Dedifferentiated amniotic fluid mesenchymal stem cell (primary cell): ENCODE measurements around the gene ZSWIM5.
"Not testable (repeated sequence)": the region's sequence is repeated elsewhere in the genome, so short reads cannot be mapped to it uniquely, and the experiment has no call there.

Experiments
- DNase-seq: peaks from one replicate; pipeline ENCODE4 v3.0.0-alpha.2; 2016; ENCODE audit errors: extremely low spot score

ZSWIM5 gene

GRCh38 chr1:45094371-45094770 is 112.0 kb downstream of the ZSWIM5 start:
- DNase-seq: not testable (repeated sequence)

DNA sequence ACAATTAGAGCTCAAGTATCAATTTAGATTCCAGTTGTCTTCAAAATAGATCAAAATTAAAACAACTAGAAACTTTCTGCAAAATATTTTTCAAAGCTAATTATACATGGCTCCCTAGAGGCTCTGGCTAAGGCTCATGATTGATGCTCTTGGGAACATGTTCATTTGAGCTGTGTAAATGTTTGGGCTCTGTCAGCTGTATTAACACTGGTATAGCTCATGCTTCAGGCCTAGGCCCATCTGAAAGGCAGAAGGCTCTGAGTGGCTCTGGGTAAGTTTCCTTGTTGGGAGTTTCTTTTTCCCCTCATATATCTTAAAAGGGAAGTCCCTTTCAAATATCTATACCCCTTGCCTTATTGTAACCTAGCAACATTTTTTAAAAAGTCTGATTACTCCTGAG is 113.1 kb downstream of the ZSWIM5 start:
- DNase-seq: no peak

GRCh38 chr1:45089711-45090110 is 116.7 kb downstream of the ZSWIM5 start:
- no peak for DNase-seq

GRCh38 chr1:45084562-45084961 is 121.8 kb downstream of the ZSWIM5 start:
- no peak for DNase-seq

GRCh38 chr1:45079533-45079932 is 126.9 kb downstream of the ZSWIM5 start:
- DNase-seq: no peak

DNA sequence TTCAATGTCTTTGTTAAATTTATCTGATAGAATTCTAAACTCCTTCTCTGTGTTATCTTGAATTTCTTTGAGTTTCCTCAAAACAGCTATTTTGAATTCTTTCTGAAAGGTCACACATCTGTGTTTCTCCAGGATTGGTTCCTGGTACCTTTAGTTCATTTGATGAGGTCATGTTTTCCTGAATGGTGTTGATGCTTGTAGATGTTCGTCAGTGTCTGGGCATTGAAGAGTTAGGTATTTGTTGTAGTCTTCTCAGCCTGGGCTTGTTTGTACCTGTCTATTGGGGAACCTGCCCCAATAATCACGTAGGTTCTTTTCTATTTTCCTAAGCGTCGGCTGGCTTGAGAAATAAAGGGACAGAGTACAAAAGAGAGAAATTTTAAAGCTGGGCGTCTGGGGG is 129.4 kb downstream of the ZSWIM5 start:
- not testable (repeated sequence) for DNase-seq

DNA sequence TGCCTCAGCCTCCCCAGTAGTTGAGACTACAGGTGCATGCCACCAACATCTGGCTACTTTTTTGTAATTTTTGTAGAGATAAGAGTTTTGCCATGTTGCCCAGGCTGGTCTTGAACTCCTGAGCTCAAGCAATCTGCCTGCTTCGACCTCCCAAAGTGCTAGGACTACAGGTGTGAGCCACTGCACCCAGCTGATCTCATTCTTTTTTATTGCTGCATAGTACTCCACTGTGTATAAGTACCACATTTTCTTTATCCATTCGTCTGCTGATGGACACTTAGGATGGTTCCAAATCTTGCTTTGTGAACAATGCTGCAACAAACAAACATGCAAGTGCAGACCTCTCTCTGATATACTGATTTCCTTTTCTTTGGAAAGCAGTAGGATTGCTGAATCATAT is 134.8 kb downstream of the ZSWIM5 start:
- no peak for DNase-seq

- DNase-seq: no peak
Observed at GRCh38 chr1:45067806-45068205, 138.6 kb downstream of the ZSWIM5 start.

DNA sequence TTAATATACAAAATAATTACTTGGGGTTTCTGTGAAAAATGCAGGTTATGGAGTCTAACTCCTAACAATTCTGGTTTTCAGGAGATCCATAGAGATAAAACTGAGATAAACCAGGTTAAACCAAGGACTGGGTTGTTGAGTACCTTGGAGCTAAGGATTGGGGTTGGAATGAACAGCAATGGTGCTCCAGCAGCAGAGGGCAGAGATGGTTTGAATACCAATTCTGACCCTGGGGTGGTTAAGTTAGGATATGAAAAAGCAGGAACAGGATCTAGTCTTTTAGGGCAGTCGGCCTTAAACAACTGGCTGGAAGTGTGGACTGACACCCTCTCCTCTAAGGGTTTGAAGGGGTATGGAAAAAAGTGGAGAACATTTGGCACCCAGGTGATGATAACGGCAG is 141.3 kb downstream of the ZSWIM5 start:
- no peak for DNase-seq

GRCh38 chr1:45062463-45062862 is 143.9 kb downstream of the ZSWIM5 start:
- not testable (repeated sequence) for DNase-seq

DNA sequence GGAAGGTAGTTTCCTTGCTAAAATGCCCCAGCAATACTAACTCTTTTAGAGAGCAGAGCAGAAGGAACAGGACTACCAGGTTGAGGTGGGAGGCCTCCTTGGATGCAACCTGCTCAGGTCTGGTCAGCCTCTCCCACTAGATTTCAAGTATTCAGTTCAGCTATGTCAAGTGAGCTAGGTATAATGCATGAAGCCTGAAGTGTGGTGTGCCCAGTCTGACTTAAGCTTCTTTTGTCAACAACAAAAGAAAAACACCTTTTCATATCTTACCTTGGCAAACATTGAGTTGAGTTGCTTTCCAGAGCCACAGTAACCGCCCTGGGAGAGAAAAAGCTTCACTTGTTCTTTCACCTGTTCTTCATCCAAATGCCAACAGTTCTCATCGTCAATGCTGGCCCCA is 146.6 kb downstream of the ZSWIM5 start:
- DNase-seq: no peak

DNA sequence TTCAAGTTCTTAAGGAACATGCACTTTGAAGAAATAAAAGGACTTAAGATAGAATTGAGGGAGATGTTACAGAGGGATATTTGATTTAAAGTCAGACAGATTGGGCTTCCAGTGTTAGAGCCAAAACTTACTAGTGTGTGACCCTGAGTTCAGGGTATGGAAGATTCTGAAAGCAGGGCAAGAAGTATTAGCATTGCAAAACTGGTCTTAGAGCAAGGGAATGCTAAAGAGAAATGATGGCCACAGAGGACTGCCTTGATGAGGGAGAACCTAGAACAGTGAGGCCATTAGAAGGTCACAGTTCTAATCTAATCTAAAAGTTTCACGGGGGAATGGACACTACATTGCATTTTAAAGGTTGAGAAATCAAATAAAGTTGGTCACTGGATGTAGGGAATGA is 148.9 kb downstream of the ZSWIM5 start:
- DNase-seq: no peak

DNA sequence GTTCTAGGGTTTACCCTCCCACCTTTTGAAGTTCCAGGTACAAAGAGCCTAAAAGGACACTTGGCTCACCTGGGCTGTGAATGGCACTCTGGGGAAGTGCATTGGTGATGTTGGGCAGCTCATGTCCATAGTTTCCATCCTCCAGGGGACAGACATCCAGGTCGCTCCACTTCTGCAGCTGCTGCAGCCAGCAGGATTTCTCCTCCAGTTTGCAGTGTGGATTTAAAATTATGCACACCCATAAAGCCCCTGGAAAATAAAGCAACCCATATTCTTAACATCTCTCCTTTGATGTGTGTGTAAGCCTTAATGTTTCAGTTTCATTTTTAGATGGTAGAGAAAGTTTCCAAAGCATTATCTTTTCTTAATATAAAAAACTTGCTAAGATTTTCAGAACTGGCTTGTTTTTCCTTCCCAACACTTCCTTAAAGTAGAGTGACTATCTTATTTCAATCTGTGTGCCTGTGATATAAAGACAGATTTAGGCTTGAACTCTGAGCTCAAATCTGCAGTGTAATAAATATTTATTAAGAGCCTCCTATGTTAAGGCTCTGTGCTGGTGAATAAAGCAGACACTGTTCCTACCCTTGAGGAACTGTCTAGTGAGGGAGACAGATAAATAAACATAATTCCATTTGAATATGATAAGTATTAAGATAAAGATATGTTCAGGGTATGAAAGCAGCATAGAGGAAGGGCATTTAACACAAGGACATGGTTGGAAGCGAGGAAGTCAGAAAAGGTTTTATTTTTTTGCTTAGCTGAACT is 155.2 kb downstream of the ZSWIM5 start:
- no peak for DNase-seq

GRCh38 chr1:45047032-45047431 is 159.4 kb downstream of the ZSWIM5 start:
- no peak for DNase-seq

GRCh38 chr1:45044916-45045315 is 161.5 kb downstream of the ZSWIM5 start:
- DNase-seq: no peak

DNA sequence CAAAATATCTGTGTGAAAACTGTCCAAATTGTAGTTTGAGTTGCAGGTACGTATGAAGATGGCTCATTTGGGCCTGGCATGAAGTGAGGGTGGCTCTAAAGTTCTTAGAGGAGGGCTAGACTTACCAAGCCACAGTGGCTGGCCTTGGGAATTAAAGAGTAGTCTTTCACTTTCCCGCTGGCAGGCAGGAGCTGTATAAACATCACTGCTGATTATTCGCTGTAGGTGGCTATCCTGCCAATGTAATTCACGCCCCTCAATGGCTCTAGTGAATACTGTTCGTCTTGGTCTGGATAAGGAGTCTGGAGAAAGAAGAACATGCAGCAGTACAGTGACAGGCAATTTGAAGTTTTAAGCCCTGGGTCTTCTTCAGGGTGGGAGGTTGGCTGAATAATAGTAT is 163.3 kb downstream of the ZSWIM5 start:
- DNase-seq: no peak

GRCh38 chr1:45040297-45040696 is 166.1 kb downstream of the ZSWIM5 start:
- no peak for DNase-seq

- no peak for DNase-seq
Observed at GRCh38 chr1:45038661-45039364, 167.6 kb downstream of the ZSWIM5 start.

- no peak for DNase-seq
Observed at GRCh38 chr1:45038240-45038639, 168.2 kb downstream of the ZSWIM5 start.

- no peak for DNase-seq
Observed at GRCh38 chr1:45037456-45037855, 168.9 kb downstream of the ZSWIM5 start.

GRCh38 chr1:45035631-45036301 is 170.6 kb downstream of the ZSWIM5 start:
- DNase-seq: no peak

DNA sequence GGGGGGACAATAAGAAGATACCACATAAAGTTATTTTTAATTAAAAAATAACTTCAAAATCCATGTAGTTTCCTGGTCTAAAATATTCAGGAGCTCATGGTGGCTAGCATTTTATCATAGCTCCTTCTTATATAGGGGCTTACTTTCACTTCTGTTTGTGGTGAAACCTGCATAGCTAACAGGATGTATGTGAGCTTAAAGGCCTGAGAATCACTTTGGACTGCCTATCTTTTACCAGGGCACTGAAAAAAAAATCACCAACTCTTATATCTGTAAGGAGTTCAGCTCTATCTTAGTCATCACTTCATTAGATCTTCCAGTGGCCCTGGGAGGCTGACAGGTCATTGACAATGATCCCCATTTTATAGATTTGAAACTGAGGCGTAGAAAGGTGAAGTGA is 173.0 kb downstream of the ZSWIM5 start:
- DNase-seq: no peak

DNA sequence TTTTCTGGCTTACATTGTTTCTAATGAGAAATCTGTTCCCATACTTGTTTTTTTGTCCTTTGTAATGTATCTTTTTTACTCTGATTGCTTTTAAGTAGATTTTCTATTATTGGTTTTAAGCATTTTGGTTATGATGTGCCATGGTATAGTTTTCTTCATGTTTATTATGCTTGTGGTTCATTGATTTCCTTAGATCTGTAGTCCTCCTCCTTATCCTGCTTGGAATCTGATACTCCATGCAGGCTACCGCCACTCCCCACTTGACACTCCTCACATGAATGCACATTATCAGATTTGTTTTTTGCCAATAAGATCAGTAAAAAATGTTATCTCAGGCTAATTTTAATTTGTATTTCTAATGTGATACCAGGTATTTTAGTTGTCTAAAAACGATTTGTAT is 173.6 kb downstream of the ZSWIM5 start:
- no peak for DNase-seq
